GM13977 (cell line): ENCODE measurements around the gene HARBI1.

ENCODE experiments used
- DNase-seq: peaks from one replicate; pipeline ENCODE4 v3.0.0; 2012; ENCODE audit warnings: low spot score
- CTCF ChIP-seq: IDR thresholded peaks from 2 replicates; pipeline ENCODE4 v1.5.1; 2012; ENCODE audit warnings: mild to moderate bottlenecking, control low read depth; ENCODE audit not compliant: insufficient read depth; ENCODE audit errors: extremely low read depth, missing control alignments
- in situ Hi-C: fragments of 300-500 bp; cut with MboI; formaldehyde crosslinking; loops from one replicate; pipeline ENCODE4 v1.12.0; 2022; ENCODE audit warnings: low sequenced_read_pairs, low pct_unique_long_range_greater_than_20kb, mixed read lengths, inconsistent platforms; ENCODE audit not compliant: unreplicated experiment

HARBI1 gene

DNA sequence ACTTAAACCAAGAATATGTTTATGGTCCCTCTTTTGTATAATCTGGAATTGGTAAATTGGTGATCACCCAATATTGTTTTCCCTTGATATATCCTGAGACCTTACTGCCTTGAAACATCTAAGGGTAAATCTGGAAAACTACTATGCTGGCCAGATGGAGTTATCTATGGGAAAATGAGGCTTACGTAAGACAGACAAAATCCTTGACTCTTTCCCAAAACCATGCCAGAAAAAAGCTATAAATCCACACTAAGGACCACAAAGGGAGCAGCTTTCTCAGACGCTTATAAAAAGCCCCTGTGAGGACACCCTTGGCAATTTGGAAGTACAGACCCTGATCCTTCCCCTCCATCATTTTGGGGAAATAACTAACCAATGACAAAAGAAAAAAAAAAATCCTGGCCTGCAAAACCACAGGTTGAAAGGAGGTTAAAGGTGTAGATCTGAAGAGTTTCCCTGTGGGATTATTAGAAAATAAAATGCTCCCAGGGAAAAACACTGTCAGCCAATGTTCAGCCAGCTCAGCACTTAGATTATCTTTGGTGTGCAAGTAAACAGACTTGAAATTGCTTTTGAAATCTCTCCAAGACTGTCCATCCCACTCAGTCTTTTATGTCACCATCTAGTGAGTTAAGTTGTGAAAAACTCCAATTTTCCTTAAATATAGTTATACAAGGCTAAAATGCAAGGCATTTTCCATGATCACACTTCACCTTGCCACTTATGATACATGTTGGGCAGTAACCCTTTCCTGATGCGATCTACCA lies 16.6 kb downstream of the HARBI1 start:
- in situ Hi-C loops = no loop called here
- TF ChIP-seq CTCF = no peak
- no peak for DNase-seq

- DNase-seq = no peak
- no peak for TF ChIP-seq CTCF
- in situ Hi-C loops = no loop called here
Measured at GRCh38 chr11:46599340-46600193, 17.5 kb downstream of the HARBI1 start.

DNA sequence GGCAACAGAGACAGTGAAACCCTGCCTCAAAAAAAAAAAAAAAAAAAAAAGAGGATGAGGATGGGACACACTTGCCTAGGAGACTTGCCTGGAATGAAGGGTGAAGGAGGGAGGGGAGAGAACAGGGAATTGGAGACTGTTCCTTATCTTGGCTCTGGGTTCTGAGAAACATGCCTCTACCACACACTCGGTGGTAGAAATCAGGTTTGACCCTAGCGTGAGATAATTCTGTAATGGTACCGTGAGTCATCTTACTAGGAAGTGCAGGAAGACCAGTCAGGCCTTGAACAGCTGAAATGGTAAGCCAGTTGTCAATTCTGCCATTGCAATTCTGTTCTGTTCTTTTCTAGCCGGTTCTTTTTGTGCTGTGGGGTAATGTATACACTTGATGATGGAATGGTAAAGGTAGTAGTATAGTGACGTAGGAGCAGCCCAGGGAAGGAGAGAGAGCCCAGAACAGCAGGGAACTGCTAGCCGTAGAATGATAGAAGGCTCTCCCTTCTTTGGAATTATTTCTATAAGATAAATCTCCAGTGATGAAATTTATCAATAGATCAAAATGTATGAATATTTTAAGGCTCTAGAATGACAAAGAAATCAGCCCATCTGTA lies 19.3 kb downstream of the HARBI1 start:
- no peak for DNase-seq
- TF ChIP-seq CTCF = no peak
- in situ Hi-C loops = no loop called here

- no peak for DNase-seq
- TF ChIP-seq CTCF = no peak
Measured at GRCh38 chr11:46597155-46597554, 19.9 kb downstream of the HARBI1 start.

GRCh38 chr11:46594785-46595184 lies 22.2 kb downstream of the HARBI1 start:
- DNase-seq = no peak

More at GRCh38 chr11:46597155-46597554, 19.9 kb downstream of the HARBI1 start:
- in situ Hi-C loops = no loop called here

More at GRCh38 chr11:46594785-46595184, 22.2 kb downstream of the HARBI1 start:
- TF ChIP-seq CTCF = no peak
- in situ Hi-C loops = no loop called here
